T-cell (primary cell): ENCODE measurements around the gene SLC9B1. TPM values are rescaled to one million over a fixed set of nuclear protein-coding genes. Genes with fewer than 3 reads are reported as not detected.
"Not testable (repeated sequence)": the region's sequence is repeated elsewhere in the genome, so short reads cannot be mapped to it uniquely, and the experiment has no call there.

Source experiments
- ATAC-seq, 4 experiments: fragments of 200-7000 bp in 3 of 4; fragments of 150-1000 bp in 1 of 4; cut with Tn5 transposase; replicated peaks in 1 of 4; 1 replicate in 3 of 4; 2 replicates in 1 of 4; pipeline ENCODE4 v1.10.0; 2021; ENCODE audit warnings: moderate library complexity in 3 of 4, mild to moderate bottlenecking in 2 of 4, moderate number of reproducible peaks in 1 of 4
- CTCF ChIA-PET, 2 donors: fragments of 300-600 bp; sonication (Branson Sonifier 250); formaldehyde crosslinking; loops; one replicate each; lab custom pipeline; 2022; ENCODE audit warnings: antibody characterized with exemption in 2 of 2; lab: Charles Lee
- POLR2A ChIA-PET, 2 donors: fragments of 300-600 bp; sonication (Branson Sonifier 250); formaldehyde crosslinking; loops; one replicate each; lab custom pipeline; 2022; ENCODE audit warnings: antibody characterized with exemption in 2 of 2; lab: Charles Lee
- DNase-seq, 35 experiments: peaks; one replicate each; pipeline versions ENCODE4 v3.0.0 to v3.0.0-alpha.2; 2013 to 2023
- H3K27ac ChIP-seq: one replicate; pipeline ENCODE4 v1.5.1; 2013; ENCODE audit warnings: low read length
- H3K27me3 ChIP-seq, 2 experiments: replicated peaks in 1 of 2; 1 replicate in 1 of 2; 2 replicates in 1 of 2; pipeline versions ENCODE4 v1.6.1 to v1.7.0; 2013; ENCODE audit warnings: low read length in 1 of 2, mixed read lengths in 1 of 2; ENCODE audit not compliant: control insufficient read depth in 2 of 2, insufficient read depth in 2 of 2; ENCODE audit errors: extremely low read depth in 1 of 2
- H3K36me3 ChIP-seq, 2 donors: 1 replicate in 1 of 2; 2 replicates in 1 of 2; pipeline versions ENCODE4 v1.6.1 to v1.7.0; 2013; ENCODE audit warnings: low read length in 1 of 2; ENCODE audit not compliant: control insufficient read depth in 2 of 2, insufficient read depth in 1 of 2; ENCODE audit errors: extremely low read depth in 1 of 2
- H3K4me1 ChIP-seq, 2 experiments: 1 replicate in 1 of 2; 2 replicates in 1 of 2; pipeline versions ENCODE4 v1.6.1 to v1.7.0; 2013; ENCODE audit warnings: low read length in 2 of 2, mixed read lengths in 1 of 2; ENCODE audit not compliant: insufficient read depth in 2 of 2, control insufficient read depth in 1 of 2; ENCODE audit errors: extremely low read depth in 1 of 2
- H3K4me3 ChIP-seq, 2 donors: 1 replicate in 1 of 2; 2 replicates in 1 of 2; pipeline versions ENCODE4 v1.5.1 to v1.7.0; 2013; ENCODE audit warnings: mild to moderate bottlenecking in 2 of 2, low read length in 1 of 2, moderate library complexity in 1 of 2; ENCODE audit not compliant: control insufficient read depth in 1 of 2; ENCODE audit errors: extremely low read depth in 1 of 2
- H3K9me3 ChIP-seq: 2 replicates; pipeline ENCODE4 v1.7.0; 2013
- H3K27ac Mint-ChIP-seq, 2 donors: one replicate each; pipeline ENCODE4 v1.8.0; 2020 to 2021; ENCODE audit warnings: mild to moderate bottlenecking in 2 of 2, mixed read lengths in 2 of 2
- H3K27me3 Mint-ChIP-seq, 2 donors: one replicate each; pipeline ENCODE4 v1.8.0; 2021 to 2022; ENCODE audit warnings: mixed read lengths in 2 of 2
- H3K36me3 Mint-ChIP-seq: one replicate; pipeline ENCODE4 v1.8.0; 2021; ENCODE audit warnings: mixed read lengths
- H3K4me1 Mint-ChIP-seq, 3 donors: one replicate each; pipeline ENCODE4 v1.8.0; 2020 to 2022; ENCODE audit warnings: mixed read lengths in 3 of 3, mild to moderate bottlenecking in 1 of 3
- H3K4me3 Mint-ChIP-seq, 3 donors: one replicate each; pipeline ENCODE4 v1.8.0; 2020 to 2022; ENCODE audit warnings: mild to moderate bottlenecking in 3 of 3, mixed read lengths in 3 of 3, moderate library complexity in 3 of 3
- H3K9me3 Mint-ChIP-seq, 3 donors: one replicate each; pipeline ENCODE4 v1.8.0; 2020 to 2022; ENCODE audit warnings: mixed read lengths in 3 of 3
- WGBS: methylation state at CpG from one replicate; pipeline ENCODE4 v1.1.5; 2013; ENCODE audit warnings: missing lambda C conversion rate; ENCODE audit not compliant: insufficient coverage; 5-methylcytosine and 5-hydroxymethylcytosine counted together
- total RNA-seq, 35 experiments: library from RNA in 6 of 35; stranded (reverse) in 6 of 35; fragments of 120-200 nt in 1 of 35; gene quantifications; one replicate each; pipeline versions ENCODE4 v1.2.1 to v1.2.4 and lab custom pipeline; 2013 to 2026

SLC9B1 gene
- total RNA-seq, 5 donors from 2014 or later (not counting 1 experiment from before 2014, with no cell fraction given), result 2.0 to 4.6 (median 3.1) TPM

DNA sequence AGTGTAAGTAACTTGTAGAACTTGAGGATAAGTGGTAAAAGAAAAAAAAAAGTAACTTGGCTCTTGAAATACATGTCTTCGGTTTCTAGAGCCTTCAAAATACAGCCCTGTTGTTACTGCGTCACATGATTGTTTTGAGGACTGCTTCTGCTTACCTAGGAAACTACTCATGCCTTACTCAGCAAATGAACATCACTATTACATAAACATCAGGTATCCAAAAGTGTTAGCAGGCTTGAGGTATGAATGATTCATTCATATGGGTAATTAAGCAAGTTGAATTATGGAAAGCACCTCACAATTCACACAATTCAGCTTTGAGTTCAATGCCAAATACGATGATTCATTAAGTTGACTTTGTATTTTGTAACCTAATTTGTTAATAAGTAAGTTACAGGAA is 129.6 kb downstream of the SLC9B1 start:
- ATAC-seq, H3K4me3 ChIP-seq, H3K36me3 ChIP-seq, H3K9me3 Mint-ChIP-seq, H3K27me3 Mint-ChIP-seq, H3K4me1 Mint-ChIP-seq, DNase-seq, H3K4me3 Mint-ChIP-seq, H3K4me1 ChIP-seq, H3K9me3 ChIP-seq, H3K27ac ChIP-seq, H3K27ac Mint-ChIP-seq, H3K27me3 ChIP-seq, CTCF ChIA-PET: not testable (repeated sequence)
- H3K36me3 Mint-ChIP-seq, result peaks cover 12% of the 10 kb centered on the region
- no CpG with 5 or more reads among the region's 3 CpGs for WGBS
- POLR2A ChIA-PET, result interaction anchor here in 1 of 2 donors (0.5 kb wide), 1 partner anchor 1683 kb away, joined by 3 read pairs; no protein-coding TSS in a partner anchor

DNA sequence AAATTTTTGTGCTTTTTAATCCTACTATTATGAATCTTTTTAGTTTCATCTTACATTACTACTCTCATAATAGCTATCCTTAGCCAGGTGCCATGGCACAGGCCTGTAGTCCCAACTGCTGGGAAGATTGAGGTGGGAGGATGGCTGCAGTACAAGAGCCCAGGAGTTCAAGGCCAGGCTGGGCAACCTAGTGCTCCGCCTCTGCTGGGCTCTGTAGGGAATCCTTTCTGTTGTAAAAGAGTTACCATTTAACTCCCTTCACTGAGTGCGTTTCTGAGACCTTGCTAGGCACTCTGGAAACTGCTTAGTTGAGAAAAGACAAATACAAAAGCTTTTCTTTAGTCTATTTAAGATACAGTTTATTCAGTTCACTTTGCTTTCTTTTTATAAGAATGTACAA is 130.9 kb downstream of the SLC9B1 start:
- H3K27me3 Mint-ChIP-seq, H3K4me3 ChIP-seq, H3K27me3 ChIP-seq, H3K36me3 ChIP-seq, H3K9me3 Mint-ChIP-seq, H3K4me3 Mint-ChIP-seq, H3K9me3 ChIP-seq, H3K27ac Mint-ChIP-seq, DNase-seq, H3K27ac ChIP-seq, ATAC-seq, CTCF ChIA-PET, H3K4me1 ChIP-seq: not testable (repeated sequence)
- POLR2A ChIA-PET, result interaction anchor here in 1 of 2 donors (0.5 kb wide), 1 partner anchor 56 kb away, joined by 4 read pairs; no protein-coding TSS in a partner anchor
- Mint-ChIP-seq H3K36me3 (peaks cover 12% of the 10 kb centered on the region), H3K4me1 (peaks cover 2 to 12% (median 6%) of the 10 kb centered on the region in 3 donors)
- WGBS, result no CpG with 5 or more reads among the region's 2 CpGs

GRCh38 chr4:102883278-102883677 is 136.2 kb downstream of the SLC9B1 start:
- no peaks in the 10 kb centered on the region for H3K27me3 Mint-ChIP-seq
- H3K9me3 ChIP-seq, result no peaks in the 10 kb centered on the region
- H3K4me3 Mint-ChIP-seq, result no peak overlapping the region
- no peaks in the 10 kb centered on the region for H3K27me3 ChIP-seq
- H3K4me3 ChIP-seq, result no peak overlapping the region
- WGBS, result 100% methylated on average over 1 of the region's 2 CpGs
- no peak overlapping the region for H3K27ac ChIP-seq
- H3K4me1 ChIP-seq, result no peaks in the 10 kb centered on the region
- DNase-seq (no peak), ATAC-seq (no peak)
- peak overlapping the region in 1 of 2 donors; percentile 44 for H3K27ac Mint-ChIP-seq
- ChIA-PET POLR2A (no interaction called here), CTCF (interaction anchor here in 1 of 2 donors (0.6 to 1.2 kb wide), 2 partner anchors 14 to 123 kb away, joined by 3 to 4 read pairs; no protein-coding TSS in a partner anchor)
- peaks cover 21% of the 10 kb centered on the region for H3K36me3 Mint-ChIP-seq
- peaks cover 0 to 3% (median 0%) of the 10 kb centered on the region in 3 donors for H3K9me3 Mint-ChIP-seq
- no peaks in the 10 kb centered on the region for H3K36me3 ChIP-seq
- H3K4me1 Mint-ChIP-seq, result peaks cover 12 to 14% (median 13%) of the 10 kb centered on the region in 3 donors

DNA sequence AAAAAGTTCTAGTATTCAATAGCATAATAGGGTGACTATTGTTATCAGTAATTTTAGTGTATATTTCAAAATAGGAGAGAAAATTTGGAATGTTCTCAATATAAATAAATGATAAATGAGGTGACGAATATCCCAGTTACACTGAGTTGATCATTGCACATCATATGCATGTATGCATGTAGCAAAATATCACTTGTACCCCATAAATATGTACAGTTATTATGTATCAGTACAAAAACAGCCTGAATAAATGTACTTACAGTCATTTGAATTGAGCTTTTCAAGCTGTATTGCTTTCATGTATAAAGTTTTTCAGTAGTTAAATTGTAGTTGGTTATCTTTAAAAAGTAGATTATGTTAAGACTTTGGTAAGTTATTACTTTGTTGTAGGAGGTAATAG is 138.2 kb downstream of the SLC9B1 start:
- Mint-ChIP-seq H3K4me1 (peaks cover 12 to 14% (median 13%) of the 10 kb centered on the region in 3 donors), H3K9me3 (peaks cover 0 to 7% (median 0%) of the 10 kb centered on the region in 3 donors), H3K27ac (no peak overlapping the region), H3K4me3 (no peak overlapping the region), H3K27me3 (no peaks in the 10 kb centered on the region), H3K36me3 (peaks cover 26% of the 10 kb centered on the region)
- H3K36me3 ChIP-seq, result peaks cover 0 to 5% of the 10 kb centered on the region in 2 donors
- H3K9me3 ChIP-seq, result no peaks in the 10 kb centered on the region
- H3K4me3 ChIP-seq, result no peak overlapping the region
- no peaks in the 10 kb centered on the region for H3K4me1 ChIP-seq
- CTCF ChIA-PET, result interaction anchor here in 1 of 2 donors (0.6 kb wide), 1 partner anchor 145 kb away, joined by 3 read pairs; no protein-coding TSS in a partner anchor
- no peaks in the 10 kb centered on the region for H3K27me3 ChIP-seq
- no peak overlapping the region for H3K27ac ChIP-seq
- no CpG with 5 or more reads among the region's 1 CpG for WGBS
- POLR2A ChIA-PET, result interaction anchor here in 1 of 2 donors (0.7 kb wide), 1 partner anchor 295 kb away, joined by 3 read pairs; no protein-coding TSS in a partner anchor
- DNase-seq, result no peak
- no peak for ATAC-seq

- H3K36me3 Mint-ChIP-seq, result peaks cover 43% of the 10 kb centered on the region
- no peak for DNase-seq
- H3K4me1 Mint-ChIP-seq, result peaks cover 9 to 23% (median 21%) of the 10 kb centered on the region in 3 donors
- H3K4me3 Mint-ChIP-seq, result no peak overlapping the region
- ATAC-seq, result no peak
- no peak overlapping the region for H3K27ac ChIP-seq
- POLR2A ChIA-PET, result interaction anchor here in 1 of 2 donors (0.8 kb wide), 1 partner anchor 198 kb away, joined by 5 read pairs; no protein-coding TSS in a partner anchor
- no peaks in the 10 kb centered on the region for H3K27me3 Mint-ChIP-seq
- peaks cover 0 to 15% of the 10 kb centered on the region in 2 donors for H3K36me3 ChIP-seq
- peaks cover 0 to 7% (median 0%) of the 10 kb centered on the region in 3 donors for H3K9me3 Mint-ChIP-seq
- no peak overlapping the region for H3K27ac Mint-ChIP-seq
- WGBS, result no CpG with 5 or more reads among the region's 3 CpGs
- no peaks in the 10 kb centered on the region for H3K27me3 ChIP-seq
- H3K9me3 ChIP-seq, result no peaks in the 10 kb centered on the region
- H3K4me1 ChIP-seq, result no peaks in the 10 kb centered on the region
- no peak overlapping the region for H3K4me3 ChIP-seq
- CTCF ChIA-PET, result no interaction called here
Measured at GRCh38 chr4:102878901-102879300, 140.6 kb downstream of the SLC9B1 start.

GRCh38 chr4:102878349-102878748 is 141.2 kb downstream of the SLC9B1 start:
- 91% methylated on average over 3 of the region's 4 CpGs for WGBS
- H3K36me3 ChIP-seq, result peaks cover 0 to 15% of the 10 kb centered on the region in 2 donors
- H3K9me3 Mint-ChIP-seq, H3K27me3 Mint-ChIP-seq, ATAC-seq, POLR2A ChIA-PET, H3K4me3 ChIP-seq, CTCF ChIA-PET, H3K9me3 ChIP-seq, H3K27ac Mint-ChIP-seq, H3K27me3 ChIP-seq, H3K4me3 Mint-ChIP-seq, H3K4me1 ChIP-seq, H3K27ac ChIP-seq, DNase-seq: not testable (repeated sequence)
- Mint-ChIP-seq H3K36me3 (peaks cover 45% of the 10 kb centered on the region), H3K4me1 (peaks cover 4 to 22% (median 21%) of the 10 kb centered on the region in 3 donors)
